HuH-7 (cell line): ENCODE measurements around the gene PGR.

Experiments used
- DNase-seq: peaks from one replicate; pipeline ENCODE4 v3.0.0; 2011; ENCODE audit warnings: low spot score

Gene PGR

DNA sequence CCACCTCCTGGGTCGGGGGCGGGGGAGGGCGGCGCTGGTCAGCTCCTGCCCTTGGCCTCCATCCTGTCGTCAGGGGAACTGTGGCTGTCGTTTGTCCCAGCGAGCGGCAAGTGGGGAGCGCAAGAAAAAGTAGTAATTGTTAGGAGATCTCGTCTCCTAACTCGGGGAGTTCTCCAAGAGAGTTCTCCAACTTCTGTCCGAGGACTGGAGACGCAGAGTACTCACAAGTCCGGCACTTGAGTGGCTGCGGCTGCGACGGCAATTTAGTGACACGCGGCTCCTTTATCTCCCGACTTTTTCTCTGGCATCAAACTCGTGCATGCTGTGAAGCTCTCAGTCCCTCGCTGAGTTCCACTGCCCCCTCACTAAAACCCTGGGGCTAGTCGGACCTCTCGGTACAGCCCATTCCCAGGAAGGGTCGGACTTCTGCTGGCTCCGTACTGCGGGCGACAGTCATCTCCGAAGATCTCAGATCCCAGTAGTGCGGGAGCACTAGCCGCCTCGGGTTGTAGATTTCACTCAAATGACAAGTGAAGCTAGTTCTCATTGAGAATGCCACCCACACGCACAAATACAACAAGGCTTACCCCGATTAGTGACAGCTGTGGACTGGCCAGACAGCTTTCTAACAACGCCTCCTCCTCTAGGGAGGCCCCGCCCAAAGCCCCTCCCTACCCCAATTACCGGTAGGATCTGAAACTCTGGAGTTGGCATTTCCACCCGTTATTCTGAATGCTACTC, at the start of gene PGR:
Gene PGR, minus strand, starts transcription at position 611 of the 741 bp plus-strand sequence. CDS start 743 bp downstream, outside the sequence.
- DNase-seq, result no peak

DNA sequence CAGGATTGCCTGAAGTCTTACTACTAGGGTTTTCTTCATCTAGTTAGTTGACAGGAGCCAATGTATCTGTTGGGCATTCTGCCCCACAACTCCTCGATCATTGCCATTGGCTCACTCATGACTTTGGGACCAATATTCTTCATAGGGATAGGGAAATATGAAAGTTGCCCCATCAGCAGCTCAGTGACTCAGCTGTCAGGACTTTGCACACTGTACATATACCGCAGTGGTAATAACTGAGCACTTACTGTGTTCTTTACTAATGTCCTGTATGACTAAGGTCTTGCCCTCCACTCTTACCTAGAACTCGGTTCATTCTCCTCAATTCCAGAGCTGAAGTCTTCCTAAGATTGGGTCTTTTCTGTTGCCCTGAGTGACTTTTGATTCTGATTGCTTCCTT, 46.8 kb upstream of the PGR start:
- DNase-seq, result no peak

DNA sequence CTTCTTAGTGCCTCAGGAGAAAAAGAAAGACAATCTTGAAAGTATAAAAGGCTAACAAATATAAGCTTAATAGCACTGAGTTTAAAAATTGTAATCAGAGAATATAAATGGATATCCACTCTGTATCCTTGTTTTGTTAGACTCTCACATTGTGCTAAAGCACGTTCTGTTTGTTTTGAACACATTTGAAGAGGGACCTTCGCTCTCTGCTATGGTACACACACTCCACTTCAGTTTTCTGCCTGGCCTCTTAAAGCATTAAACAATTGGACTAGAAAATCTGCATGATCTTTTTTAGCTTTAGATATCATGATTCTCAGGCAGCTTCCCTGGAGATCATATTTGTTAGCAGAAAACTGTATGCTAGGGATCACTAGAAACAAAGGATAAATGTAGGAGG, 40.3 kb upstream of the PGR start:
- DNase-seq, result no peak

DNA sequence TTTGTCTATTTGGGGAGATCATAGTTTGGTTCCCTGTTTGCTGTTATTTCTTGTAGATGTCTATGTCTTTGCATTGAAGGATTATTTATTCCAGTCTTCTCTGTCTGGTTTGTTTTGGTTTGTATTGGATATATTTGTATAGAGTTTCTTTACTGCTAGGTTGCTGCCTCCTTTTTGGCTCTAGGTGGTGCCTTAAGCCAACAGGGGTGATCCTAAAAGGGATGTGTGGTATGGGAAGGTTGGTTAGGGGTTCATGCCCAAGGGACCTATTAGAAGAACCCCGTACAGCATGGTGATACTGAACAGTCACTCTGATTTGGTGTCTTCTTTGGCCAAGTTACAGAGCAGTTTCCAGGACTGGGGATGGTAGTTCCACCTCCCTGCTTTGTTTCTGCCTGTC, 36.4 kb upstream of the PGR start:
- no peak for DNase-seq

DNA sequence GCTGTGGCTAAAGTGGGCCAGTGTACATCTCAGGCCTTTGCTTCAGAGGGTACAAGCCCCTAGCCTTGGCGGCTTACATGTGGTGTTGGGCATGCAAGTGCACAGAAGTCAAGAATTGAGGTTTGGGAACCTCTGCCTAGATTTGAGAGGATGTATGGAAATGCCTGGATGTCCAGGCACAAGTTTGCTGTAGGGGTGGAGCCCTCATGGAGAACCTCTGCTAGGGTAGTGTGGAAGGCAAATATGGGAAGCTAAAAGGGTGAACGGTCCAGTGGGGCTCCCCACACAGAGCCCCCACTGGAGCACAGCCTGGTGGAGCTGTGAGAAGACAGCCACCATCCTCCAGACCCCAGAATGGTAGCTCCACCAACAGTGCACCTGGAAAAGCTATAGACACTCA, 28.5 kb upstream of the PGR start:
- no peak for DNase-seq

DNA sequence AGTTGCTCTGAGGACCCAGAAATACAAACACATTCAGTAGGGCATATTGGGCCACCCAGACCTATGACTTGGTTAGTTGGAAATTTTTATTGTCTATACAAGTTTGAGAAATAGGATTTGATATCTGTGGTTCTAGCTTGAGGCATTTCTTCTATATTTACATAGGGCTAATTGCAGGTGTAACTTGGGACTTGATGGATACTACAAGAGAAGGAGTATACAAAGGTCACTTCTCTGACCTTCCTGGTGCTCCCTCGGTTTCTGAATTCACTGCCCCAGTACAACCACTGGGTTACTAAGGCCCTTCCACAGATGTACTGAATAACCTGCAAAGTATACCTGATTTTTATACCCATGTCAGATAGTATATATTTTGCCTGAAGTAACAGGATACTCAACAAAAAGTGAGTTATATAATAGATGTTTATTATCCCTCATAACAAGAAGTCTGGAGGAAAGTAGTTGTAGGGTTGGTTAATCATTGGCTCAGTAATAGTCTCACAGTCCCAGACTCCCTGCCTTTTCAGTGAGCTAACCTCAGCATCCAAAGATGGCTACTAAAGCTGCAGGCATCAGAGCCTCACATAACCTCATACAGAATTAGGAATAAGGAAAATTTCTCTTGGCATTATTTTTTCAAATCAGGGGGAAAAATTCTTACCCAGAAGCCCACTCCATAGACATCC, 8.8 kb upstream of the PGR start:
- DNase-seq, result no peak

DNA sequence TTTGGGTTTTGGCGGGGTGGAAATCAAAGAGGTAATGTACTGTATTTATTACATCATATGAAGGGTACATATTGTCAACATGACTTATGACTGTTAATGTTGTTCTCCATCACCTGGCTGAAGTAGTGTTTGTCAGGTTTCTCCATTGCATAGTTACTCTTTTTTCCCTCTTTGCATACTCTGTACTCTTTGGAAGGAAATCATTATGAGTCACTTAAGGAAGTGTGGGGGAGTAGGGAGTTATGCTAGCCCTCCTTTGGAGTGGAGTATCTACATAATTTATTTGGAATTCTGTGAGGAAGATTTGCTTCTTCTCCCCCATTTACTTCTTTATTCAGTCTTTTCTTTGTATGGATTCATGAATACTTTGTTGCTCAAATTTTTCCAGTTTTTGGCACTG, 3.6 kb upstream of the PGR start:
- no peak for DNase-seq

DNA sequence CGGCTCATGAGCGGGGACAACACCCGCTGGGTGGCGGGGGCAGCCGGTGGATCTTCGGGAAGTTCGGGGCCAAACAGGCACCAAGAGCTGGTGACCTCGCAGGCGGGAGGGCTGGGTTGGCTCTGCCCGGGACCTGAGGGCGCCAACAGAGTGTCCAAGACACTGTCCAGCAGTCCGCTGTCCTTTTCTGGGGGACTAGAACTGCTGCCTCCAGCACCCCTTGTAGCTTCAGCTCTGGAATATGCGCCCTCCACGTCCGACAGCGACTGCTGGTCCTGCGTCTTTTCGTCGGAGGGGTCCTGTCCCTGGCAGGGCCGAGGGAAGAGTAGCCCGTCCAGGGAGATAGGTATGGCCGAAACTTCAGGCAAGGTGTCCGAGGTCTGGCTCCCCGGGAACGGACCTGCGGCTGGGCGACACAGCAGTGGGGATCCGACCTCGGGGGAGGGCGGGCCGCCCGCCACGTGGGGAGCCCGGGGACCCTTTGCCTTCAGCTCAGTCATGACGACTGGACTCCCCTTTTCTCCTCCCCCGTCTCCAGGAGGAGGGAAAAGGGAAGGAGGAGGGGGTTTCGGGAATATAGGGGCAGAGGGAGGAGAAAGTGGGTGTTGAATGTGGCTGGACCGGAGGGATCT, 926 bp downstream of the PGR start:
- no peak for DNase-seq

DNA sequence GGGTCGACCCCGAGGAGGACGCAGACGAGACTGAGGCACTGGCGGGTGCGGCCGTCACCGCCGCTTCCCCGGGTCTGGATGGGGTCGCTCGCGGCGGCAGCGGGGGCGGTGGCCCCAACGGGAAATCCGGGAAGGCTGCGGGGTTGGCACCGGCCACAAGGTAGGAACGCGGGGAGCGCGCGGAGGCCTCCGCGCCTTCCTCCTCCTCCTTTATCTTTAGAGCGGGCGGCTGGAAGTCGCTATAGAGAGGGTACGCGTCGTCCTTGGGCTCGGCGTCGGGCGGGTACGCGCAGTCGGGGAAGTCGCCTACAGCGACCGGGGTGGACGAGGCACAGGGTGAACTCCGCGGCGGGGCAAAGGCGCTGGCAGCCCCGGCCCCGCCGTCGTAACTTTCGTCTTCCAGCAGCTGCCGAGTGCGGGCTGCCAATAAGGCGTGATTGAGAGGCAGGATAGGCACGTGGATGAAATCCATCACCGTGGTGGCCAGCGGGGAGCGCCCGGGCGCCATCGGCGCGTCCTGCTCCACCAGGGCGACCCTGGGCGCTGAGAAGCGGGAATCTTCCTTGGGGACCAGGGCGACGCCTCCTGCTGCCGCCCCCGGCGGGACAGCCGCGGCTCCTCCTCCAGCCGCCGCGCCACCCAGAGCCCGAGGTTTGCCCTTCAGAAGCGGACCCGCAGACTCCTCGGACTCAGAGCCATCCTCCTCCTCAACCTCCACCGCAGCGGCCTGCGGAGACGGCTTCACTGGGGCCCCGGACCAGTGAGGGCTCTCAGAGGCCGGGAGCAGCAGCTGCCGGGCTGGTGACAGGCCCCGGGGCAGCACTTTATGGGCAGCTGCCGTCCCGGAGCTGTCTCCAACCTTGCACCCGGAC, 1.7 kb downstream of the PGR start:
- no peak for DNase-seq

DNA sequence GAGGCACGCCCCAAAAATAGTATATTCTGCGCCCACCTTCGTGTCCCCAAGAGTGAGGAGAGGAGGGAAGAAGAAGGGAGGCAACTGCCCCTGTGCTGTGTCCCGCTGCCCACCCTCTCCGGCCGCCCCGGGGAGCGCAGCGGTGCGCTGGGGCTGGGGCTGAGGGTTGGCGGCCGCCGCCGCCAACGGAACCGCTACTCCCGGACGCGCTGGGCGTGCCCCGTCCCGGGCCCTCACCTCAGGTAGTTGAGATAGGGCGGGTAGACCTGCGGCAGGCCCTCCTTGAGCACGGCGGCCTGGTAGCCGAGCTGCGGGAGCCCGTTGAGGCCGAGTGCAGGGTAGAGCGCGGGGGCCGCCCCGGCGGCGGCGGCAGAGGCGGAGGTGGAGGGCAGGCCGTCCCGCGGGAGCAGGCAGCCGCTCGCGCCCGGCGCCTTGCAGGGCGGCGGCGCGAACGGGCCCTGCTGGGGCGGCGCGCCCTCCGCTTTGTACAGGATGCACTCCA, 2.4 kb downstream of the PGR start:
- no peak for DNase-seq

DNA sequence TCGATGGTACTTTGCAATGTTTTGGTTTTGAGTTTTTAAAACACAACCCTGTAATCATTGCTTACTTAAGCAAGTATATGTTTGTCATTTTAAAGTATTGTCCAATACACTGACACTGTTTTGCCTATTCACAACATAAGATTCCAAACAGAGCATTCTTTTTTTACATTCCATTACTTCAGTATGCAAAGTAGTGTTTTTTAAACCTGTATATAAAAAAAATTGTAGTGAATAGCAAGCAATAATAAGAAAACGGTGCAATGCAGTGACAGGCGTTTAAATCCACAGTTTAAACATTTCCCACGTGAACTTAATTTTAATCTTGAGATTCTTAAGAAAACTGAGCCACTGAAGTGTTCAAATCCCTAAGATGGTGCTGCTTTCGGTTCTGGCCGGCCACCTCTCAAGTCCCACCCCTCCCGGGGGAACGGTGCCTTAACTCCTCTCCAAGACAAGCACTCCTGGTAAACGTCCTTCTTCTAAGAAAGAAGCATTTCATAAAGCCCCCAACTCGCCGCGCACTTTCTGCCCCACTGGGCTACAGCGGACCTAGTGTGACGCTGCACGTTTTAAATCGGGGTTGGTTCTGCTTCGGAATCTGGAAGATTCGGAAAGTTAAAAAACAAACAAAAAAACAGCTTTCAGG, 2.9 kb downstream of the PGR start:
- DNase-seq, result no peak

DNA sequence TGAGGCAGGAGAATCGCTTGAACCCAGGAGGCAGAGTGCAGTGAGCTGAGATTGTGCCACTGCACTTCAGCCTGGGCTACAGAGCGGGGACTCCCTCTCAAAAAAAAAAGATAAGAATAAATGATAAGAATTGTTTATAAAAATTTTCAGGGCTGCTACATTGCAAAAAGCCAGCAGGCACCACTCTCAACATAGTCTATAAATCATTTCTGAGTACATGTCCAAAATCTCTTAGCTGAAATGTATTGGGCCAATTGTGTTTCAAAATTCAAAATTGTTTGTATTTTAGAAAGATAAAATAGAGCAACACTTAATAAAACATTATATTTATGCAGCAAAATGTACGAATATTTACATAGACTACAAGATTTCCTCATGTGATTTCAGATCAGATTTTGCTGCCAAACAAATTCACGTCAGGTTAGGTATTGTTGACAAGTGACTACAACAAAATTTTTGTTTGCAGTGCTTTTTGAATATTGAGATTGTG, 13.9 kb downstream of the PGR start:
- DNase-seq, result no peak

DNA sequence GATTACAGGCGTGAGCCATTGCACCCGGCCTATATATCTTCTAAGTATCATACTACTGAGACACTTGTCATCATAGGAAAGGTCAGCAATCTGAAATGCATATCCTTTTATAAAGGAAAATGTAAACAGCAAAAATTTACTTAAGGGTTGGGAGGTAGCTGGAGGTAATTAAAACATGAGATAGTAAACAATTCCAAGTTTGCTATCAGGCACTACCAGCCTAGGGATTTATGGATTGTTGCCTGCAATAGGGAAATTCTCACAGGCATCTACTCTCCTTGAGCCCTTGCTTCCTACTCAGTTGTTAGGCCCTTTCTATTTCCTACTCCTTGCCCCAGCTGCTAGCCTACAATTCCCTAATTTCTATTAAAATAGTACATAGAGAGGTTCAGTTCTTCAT, 16.1 kb downstream of the PGR start:
- no peak for DNase-seq

DNA sequence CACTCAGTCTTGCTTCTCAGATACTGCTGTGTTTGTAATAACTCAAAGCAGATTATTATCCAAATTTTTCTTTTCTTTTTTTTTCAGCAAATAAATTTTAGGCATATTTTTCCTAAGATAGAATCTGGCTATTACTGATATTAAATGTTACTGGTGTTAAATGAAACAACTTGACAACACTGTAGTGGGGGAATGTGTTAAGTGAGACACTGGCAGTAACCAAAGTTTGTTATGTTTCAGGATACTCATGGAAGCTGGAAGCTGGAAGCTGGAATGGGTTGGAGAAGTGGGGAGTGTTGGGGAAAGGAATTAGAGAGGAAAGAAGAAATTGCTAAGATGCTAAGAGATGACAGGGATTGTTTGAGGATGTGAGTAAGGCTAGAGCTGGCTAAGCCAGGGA, 24.9 kb downstream of the PGR start:
- DNase-seq, result no peak

DNA sequence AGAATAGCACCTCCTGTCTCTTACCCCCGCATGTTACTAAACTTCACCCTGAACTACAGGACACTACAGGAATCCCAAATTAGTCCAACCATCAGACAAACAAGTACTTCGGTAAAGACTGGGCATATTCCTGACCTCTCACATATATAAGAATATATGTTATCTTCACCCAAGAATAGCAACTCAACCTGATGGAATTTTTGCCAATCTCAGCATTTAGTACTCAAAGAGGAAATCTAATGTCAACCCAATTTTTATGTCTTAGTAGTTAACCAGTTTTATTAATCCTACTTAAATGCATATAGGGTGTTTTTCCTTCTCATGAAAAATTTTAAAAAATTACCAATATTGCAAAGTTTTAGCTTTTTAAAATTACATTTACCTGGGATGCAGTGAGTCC, 26.2 kb downstream of the PGR start:
- DNase-seq, result no peak

DNA sequence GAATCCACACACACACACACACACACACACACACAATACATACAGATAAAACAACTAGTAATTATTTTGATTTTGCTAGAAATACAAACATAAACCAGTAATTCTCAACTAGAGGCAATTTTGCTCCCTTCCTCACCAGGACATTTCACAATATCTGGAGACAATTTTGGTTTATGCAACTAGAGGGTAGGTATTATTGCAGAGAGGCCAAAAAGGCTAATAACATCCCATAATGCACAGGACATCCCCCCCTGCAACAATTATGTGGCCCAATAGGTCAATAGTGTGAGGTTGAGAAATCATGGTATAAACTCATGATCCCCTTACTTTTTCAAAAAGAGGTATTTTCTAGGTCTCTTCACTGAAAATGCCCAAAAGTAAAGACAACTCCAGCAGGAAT, 29.0 kb downstream of the PGR start:
- no peak for DNase-seq

DNA sequence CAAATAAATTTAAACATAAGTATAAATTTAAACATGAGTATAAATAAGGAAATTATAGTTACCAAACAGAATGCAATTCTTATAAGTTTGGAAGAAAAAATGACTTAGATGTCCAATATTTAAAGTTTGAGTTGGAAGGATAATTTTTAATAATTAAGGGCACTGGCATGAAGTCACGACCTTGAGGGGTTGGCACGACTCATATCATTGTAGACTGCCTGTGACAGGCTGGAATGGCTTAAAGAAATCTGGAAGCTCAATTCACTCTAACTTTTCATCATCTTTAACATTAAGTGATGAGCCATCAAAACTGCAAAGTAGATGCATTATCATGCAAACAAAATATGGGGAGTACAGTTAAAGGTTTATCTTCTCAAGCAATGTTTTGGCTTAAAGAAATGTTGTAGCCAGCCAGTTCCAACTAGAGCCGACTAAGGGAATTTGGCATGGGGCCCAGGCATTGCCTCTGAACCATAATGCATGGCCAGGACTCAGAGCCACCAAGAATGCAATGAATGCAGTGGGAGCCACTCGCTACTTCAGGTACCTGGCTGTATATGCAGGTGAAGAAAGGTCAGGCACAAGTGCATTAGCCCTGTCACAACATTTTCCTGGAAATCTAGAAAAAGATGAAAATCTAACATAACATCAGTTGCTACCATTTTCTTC, 33.4 kb downstream of the PGR start:
- DNase-seq, result no peak

DNA sequence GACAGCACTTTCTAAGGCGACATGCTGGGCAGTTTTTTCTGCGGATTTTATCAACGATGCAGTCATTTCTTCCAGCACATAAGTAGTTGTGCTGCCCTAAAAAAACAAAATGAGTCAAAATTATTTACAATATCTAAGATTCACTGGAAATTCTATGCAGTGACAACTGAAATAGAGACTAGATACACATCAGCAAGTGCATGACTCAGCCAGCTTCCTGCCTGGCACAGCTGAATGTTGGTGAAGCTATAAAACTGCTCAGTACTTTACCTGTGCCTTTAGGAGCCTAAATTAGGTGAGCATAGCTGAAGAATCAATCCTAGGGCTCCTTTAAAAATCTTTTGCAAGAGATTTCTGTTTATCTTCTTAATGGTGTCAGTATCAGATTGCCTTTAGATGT, 37.8 kb downstream of the PGR start:
- no peak for DNase-seq

DNA sequence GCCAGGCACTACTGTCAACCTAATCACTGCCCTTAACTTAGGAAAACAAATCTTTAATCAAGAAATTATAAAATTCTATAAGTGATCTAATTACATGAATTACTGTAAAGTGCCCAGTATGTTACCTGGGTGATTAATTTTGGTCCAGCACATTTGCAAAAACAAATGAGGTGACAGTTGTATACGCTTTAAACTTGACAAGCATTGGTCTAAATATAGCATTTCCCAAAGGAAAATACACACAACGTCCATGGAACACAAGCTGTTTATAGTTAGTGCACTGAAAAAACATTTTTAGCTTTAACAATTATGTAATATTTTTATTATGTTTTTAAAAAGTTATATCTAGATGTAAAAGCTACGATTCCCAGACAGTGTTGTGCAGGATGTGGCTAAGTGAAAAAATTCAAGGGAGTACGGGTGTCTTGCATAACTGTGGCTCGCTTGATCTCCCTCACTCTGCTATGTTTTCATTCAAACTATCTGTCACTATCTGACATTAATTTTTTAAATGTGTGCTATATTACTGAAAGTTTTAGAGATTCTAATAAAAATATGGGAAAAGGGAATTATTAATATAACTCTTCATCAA, 38.8 kb downstream of the PGR start:
- no peak for DNase-seq

DNA sequence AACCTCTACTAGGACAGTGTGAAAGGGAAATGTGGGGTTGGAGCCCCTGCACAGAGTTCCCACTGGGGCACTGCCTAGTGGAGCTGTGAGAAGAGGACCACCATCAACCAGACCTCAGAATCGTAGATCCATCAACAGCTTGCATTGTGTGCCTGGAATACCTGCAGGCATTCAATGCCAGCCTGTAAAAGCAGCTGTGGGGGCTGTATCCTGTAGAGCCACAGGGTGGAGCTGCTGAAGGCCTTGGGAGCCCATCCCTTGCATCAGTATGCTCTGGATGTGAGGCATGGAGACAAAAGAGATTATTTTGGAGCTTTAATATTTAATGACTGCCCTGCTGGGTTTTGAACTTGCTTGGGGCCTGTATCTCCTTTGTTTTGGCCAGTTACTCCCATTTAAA, 46.3 kb downstream of the PGR start:
- DNase-seq, result no peak

DNA sequence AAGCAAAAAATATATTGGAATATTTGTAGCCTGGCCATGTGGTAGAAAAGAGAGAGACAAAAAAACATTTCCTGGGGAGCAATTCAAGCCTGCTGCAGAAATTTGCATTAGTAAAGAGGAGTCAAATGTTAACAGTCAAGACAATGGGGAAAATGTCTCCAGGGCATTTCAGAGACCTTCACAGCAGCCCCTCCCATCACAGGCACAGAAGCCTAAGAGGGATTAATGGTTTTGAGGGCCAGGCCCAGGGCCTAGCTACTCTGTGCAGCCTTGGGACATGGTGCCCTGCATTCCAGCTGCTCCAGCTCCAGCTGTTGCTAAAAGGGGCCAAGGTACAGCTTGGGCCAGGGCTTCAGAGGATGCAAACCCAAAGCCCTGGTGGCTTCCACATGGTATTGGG, 46.8 kb downstream of the PGR start:
- no peak for DNase-seq
